Kidney glomerular epithelial cell (primary cell): Measurements from ENCODE around the gene FBLN1.

Source experiments
- DNase-seq: peaks from one replicate; lab custom pipeline; 2025; lab: John Stamatoyannopoulos, UW

The FBLN1 gene

DNA sequence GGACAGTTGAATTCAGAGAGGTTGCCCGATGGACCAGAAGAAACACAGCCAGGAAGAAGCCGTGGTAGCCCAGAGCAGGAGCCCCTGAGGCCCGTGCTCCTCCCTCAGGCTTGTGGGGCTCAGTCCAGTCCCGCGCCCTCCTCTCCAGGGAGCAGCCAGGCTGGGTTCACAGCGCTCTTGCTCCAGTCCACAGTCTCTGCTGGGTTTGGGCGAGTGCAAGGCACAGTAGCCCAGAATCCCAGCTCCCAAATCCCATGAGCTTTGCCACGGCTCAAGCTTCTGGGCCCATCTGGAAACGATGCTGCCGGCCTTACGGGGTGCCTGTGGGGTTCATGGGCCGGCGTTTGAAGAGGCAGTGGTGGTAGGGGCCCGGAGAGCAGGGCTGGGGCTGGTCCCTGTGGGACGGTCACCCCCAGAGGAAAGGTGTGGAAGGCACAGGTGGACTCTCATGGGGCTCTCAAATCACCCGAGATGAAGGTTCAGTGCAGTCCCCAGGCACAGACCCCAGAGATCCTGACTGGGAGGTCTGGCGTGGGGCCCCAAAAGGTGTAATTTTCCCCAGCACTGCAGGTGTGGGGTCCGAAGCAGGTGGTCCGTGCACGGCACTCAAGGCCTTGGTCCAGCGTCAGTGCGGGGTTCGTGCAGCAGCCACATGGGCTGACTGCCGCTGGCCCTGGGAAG is 138.4 kb downstream of the FBLN1 start:
- DNase-seq, result no peak

DNA sequence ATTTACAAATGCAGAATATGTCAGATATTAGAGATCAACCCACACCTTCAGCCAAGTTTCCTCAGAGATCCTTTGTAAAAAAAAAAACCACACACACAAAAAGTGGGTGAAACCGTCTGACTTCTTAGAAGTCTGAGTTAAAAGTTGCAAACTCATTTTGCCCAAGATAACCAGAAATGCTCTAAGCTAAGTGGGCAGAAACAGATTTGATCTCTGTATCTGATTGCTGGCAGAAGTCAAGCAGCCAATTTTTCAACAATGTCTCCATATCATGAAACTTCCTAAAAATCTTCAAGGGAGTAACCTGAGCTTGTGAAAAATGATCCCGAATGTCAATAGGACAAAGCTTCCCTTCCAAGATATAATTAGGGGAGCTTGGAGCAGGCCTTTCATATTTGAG is 140.3 kb downstream of the FBLN1 start:
- no peak for DNase-seq

- no peak for DNase-seq
These were observed 142.0 kb downstream of the FBLN1 start for GRCh38 chr22:45644714-45645113.

- DNase-seq, result no peak
These were observed 142.5 kb downstream of the FBLN1 start for GRCh38 chr22:45645150-45645525.

DNA sequence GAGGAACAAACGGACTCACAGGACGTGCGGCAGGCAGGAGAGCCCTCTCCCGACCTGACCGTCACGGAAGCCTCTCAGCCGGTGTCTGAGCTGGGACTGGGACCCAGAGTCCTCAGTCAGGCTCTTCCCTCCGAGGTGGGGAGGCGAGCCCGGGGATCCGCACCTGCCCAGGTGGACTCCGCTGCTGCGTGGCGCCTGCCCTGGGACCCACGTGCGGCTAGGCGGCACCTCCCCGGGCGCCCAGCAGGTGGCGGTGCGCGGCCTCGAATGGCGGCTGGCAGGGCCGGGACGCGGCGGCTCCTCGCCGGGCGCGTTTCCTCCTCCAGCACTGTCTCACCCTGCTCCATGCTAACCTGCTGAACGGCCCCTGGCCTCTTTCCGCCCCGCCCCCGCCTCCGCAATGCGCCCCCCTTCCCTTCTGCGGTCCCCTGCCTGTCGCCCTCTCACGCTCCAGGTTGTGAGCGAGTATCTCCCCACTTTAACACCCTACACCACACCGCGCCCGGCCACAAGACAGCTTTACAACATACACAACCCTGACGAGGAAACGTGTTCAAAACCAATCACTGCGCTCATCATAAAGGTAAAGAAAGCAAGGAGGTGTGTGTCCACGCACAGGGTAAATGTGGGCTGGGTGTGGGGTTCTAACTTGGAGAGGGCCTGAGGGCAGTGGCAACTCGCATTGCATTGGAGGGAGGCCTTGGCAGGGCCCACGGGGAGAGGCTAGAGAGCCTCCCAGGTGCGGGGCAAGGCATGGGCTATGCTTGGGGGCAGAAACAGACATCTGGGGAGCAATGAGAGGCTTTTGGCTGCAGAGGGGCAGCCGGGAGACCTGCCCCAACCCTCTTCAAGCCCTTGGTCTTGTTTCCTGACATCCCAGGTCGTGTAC is 143.1 kb downstream of the FBLN1 start:
- peak; percentile 33 for DNase-seq

GRCh38 chr22:45647532-45648225 is 145.0 kb downstream of the FBLN1 start:
- DNase-seq, result no peak

GRCh38 chr22:45648301-45649117 is 145.8 kb downstream of the FBLN1 start:
- no peak for DNase-seq

GRCh38 chr22:45649809-45650208 is 147.1 kb downstream of the FBLN1 start:
- no peak for DNase-seq

- DNase-seq, result no peak
These were observed 148.0 kb downstream of the FBLN1 start for GRCh38 chr22:45650721-45651120.
